Measurements from ENCODE around the gene TEX19. TPM values are rescaled to one million over a fixed set of nuclear protein-coding genes. Genes with fewer than 3 reads are reported as not detected.
A peak's percentile ranks its signal among the peaks of the same experiment; 100 is the strongest.

Gene TEX19
- total and polyA plus RNA-seq, 9 of the 15 experiments (the other 6 are each of a cell fraction or from before 2014, with no cell fraction given) = 0.10 to 4.9 (median 1.9) TPM

DNA sequence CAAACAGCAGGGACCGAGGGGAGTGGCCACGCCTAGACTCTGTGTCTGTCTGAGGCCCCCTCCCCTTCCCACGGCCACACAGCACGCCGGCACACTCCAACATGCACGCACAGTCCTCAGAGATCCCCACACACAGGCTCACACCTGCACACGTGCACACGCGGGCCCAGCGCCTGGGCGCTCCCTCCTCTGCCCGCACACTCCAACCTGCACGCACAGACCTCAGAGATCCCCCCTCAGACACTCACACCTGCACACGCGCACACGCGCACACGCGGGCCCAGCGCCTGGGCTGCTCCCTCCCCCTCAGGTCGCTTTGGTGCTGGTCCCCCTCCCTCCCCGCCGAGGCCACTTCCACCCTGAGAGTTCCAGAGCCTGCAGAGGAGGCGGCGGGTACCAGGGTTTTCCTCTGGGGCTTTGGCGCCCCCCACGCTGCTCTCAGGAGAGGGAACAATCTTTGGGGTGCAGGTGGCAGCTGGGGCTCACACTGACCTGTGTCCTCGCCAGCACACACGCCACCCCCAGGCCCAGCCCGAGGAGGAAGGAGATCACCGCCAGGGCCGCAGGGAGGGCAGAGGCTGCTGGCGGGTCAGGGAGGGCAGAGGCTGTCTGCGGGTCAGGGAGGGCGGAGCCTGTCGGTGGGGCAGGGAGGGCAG is 43.2 kb upstream of the TEX19 start (continued):
- TF ChIP-seq, protein P1, sequence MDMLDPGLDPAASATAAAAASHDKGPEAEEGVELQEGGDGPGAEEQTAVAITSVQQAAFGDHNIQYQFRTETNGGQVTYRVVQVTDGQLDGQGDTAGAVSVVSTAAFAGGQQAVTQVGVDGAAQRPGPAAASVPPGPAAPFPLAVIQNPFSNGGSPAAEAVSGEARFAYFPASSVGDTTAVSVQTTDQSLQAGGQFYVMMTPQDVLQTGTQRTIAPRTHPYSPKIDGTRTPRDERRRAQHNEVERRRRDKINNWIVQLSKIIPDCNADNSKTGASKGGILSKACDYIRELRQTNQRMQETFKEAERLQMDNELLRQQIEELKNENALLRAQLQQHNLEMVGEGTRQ (CRISPR knock-in tag; IDR thresholded peaks at IDR 0.05) = no peak
- TF ChIP-seq, protein P2, sequence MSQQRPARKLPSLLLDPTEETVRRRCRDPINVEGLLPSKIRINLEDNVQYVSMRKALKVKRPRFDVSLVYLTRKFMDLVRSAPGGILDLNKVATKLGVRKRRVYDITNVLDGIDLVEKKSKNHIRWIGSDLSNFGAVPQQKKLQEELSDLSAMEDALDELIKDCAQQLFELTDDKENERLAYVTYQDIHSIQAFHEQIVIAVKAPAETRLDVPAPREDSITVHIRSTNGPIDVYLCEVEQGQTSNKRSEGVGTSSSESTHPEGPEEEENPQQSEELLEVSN (IDR thresholded peaks at IDR 0.05; ENCODE audit: borderline replicate concordance in 1 of 2, extremely low read depth in 1 of 2, insufficient read depth in 1 of 2, insufficient read length in 1 of 2, low read depth in 1 of 2, low read length in 1 of 2, poor library complexity in 1 of 2, severe bottlenecking in 1 of 2) = peak in 1 of 2 experiments; percentile 12
- TF ChIP-seq KDM1A (IDR thresholded peaks at IDR 0.05) (peak in 1 of 2 experiments; percentile 73; a peak in 1 of 4 replicates), NRF1 (conservative IDR thresholded peaks at IDR 0.05 in 1 of 2, IDR thresholded peaks at IDR 0.05 in 1 of 2) (peak in 1 of 2 experiments; percentile 26; a peak in 1 of 4 replicates)
- TF ChIP-seq, protein P3, sequence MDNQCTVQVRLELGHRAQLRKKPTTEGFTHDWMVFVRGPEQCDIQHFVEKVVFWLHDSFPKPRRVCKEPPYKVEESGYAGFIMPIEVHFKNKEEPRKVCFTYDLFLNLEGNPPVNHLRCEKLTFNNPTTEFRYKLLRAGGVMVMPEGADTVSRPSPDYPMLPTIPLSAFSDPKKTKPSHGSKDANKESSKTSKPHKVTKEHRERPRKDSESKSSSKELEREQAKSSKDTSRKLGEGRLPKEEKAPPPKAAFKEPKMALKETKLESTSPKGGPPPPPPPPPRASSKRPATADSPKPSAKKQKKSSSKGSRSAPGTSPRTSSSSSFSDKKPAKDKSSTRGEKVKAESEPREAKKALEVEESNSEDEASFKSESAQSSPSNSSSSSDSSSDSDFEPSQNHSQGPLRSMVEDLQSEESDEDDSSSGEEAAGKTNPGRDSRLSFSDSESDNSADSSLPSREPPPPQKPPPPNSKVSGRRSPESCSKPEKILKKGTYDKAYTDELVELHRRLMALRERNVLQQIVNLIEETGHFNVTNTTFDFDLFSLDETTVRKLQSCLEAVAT (IDR thresholded peaks at IDR 0.05) = peak in 1 of 2 experiments; percentile 33; a peak in 1 of 4 replicates
